Endothelial cell of hepatic sinusoid (primary cell): ENCODE measurements around the gene WARS2.

Experiments used
- in situ Hi-C: cut with HindIII; loops from 2 replicates; pipeline ENCODE4 v1.10.0; 2017; ENCODE audit warnings: low sequenced_read_pairs

WARS2 gene

GRCh38 chr1:119034359-119034758 lies 106.1 kb downstream of the WARS2 start:
- in situ Hi-C loops, result no loop called here

- in situ Hi-C loops, result no loop called here
These were observed 107.5 kb downstream of the WARS2 start for GRCh38 chr1:119032986-119033385.

GRCh38 chr1:119027759-119028158 lies 112.7 kb downstream of the WARS2 start:
- in situ Hi-C loops, result no loop called here

- in situ Hi-C loops, result no loop called here
These were observed 113.5 kb downstream of the WARS2 start for GRCh38 chr1:119026956-119027355.

- in situ Hi-C loops, result loop anchor here (25.0 kb wide), 1 partner anchor 853 kb away; no protein-coding TSS in a partner anchor
These were observed 124.9 kb downstream of the WARS2 start for GRCh38 chr1:119015547-119015946.

- in situ Hi-C loops, result loop anchor here (25.0 kb wide), 1 partner anchor 850 kb away; no protein-coding TSS in a partner anchor
These were observed 128.1 kb downstream of the WARS2 start for GRCh38 chr1:119012383-119012782.

- in situ Hi-C loops, result loop anchor here (25.0 kb wide), 1 partner anchor 849 kb away; no protein-coding TSS in a partner anchor
These were observed 128.7 kb downstream of the WARS2 start for GRCh38 chr1:119011706-119012105.

- in situ Hi-C loops, result loop anchor here (25.0 kb wide), 1 partner anchor 849 kb away; no protein-coding TSS in a partner anchor
These were observed 129.3 kb downstream of the WARS2 start for GRCh38 chr1:119011116-119011515.

GRCh38 chr1:119010201-119010600 lies 130.3 kb downstream of the WARS2 start:
- in situ Hi-C loops, result loop anchor here (25.0 kb wide), 1 partner anchor 848 kb away; no protein-coding TSS in a partner anchor

GRCh38 chr1:119009312-119009655 lies 131.2 kb downstream of the WARS2 start:
- in situ Hi-C loops, result loop anchor here (25.0 kb wide), 1 partner anchor 847 kb away; no protein-coding TSS in a partner anchor

- in situ Hi-C loops, result loop anchor here (25.0 kb wide), 1 partner anchor 846 kb away; no protein-coding TSS in a partner anchor
These were observed 131.8 kb downstream of the WARS2 start for GRCh38 chr1:119008483-119009311.

GRCh38 chr1:119007670-119008482 lies 132.6 kb downstream of the WARS2 start:
- in situ Hi-C loops, result loop anchor here (25.0 kb wide), 1 partner anchor 846 kb away; no protein-coding TSS in a partner anchor

- in situ Hi-C loops, result loop anchor here (25.0 kb wide), 1 partner anchor 845 kb away; no protein-coding TSS in a partner anchor
These were observed 133.1 kb downstream of the WARS2 start for GRCh38 chr1:119007339-119007669.

- in situ Hi-C loops, result loop anchor here (25.0 kb wide), 1 partner anchor 844 kb away; no protein-coding TSS in a partner anchor
These were observed 133.8 kb downstream of the WARS2 start for GRCh38 chr1:119006406-119007279.

- in situ Hi-C loops, result loop anchor here (25.0 kb wide), 1 partner anchor 844 kb away; no protein-coding TSS in a partner anchor
These were observed 134.6 kb downstream of the WARS2 start for GRCh38 chr1:119005724-119006405.

- in situ Hi-C loops, result loop anchor here (25.0 kb wide), 1 partner anchor 842 kb away; no protein-coding TSS in a partner anchor
These were observed 135.7 kb downstream of the WARS2 start for GRCh38 chr1:119004781-119005180.

- in situ Hi-C loops, result loop anchor here (25.0 kb wide), 1 partner anchor 842 kb away; no protein-coding TSS in a partner anchor
These were observed 136.3 kb downstream of the WARS2 start for GRCh38 chr1:119004129-119004527.

- in situ Hi-C loops, result loop anchor here (25.0 kb wide), 1 partner anchor 841 kb away; no protein-coding TSS in a partner anchor
These were observed 136.9 kb downstream of the WARS2 start for GRCh38 chr1:119003413-119004128.
